Measurements from ENCODE around the gene NT5C2.
A peak's percentile ranks its signal among the peaks of the same experiment; 100 is the strongest.
"Not testable (repeated sequence)": the region's sequence is repeated elsewhere in the genome, so short reads cannot be mapped to it uniquely, and the experiment has no call there.

The NT5C2 gene

GRCh38 chr10:103193107-103193819, at the start of gene NT5C2:
TSS of gene NT5C2 (minus strand) at chr10:103193272. CDS start at chr10:103174958, 18,314 bp downstream.
- peak; percentile 0 for DNase-seq

GRCh38 chr10:103241262-103242011, 48.4 kb upstream of the NT5C2 start:
- no peak for DNase-seq

GRCh38 chr10:103238506-103239252, 45.6 kb upstream of the NT5C2 start:
- DNase-seq = no peak

GRCh38 chr10:103235775-103236174, 42.7 kb upstream of the NT5C2 start:
- no peak for DNase-seq

- DNase-seq = no peak
Observed at GRCh38 chr10:103232772-103233488, 39.9 kb upstream of the NT5C2 start.

GRCh38 chr10:103232131-103232673, 39.1 kb upstream of the NT5C2 start:
- DNase-seq = no peak

GRCh38 chr10:103231047-103231551, 38.0 kb upstream of the NT5C2 start:
- no peak for DNase-seq

- DNase-seq = no peak
Observed at GRCh38 chr10:103227416-103227815, 34.3 kb upstream of the NT5C2 start.

- DNase-seq = no peak
Observed at GRCh38 chr10:103225939-103226338, 32.9 kb upstream of the NT5C2 start.

GRCh38 chr10:103224721-103225120, 31.6 kb upstream of the NT5C2 start:
- not testable (repeated sequence) for DNase-seq

GRCh38 chr10:103224133-103224532, 31.1 kb upstream of the NT5C2 start:
- DNase-seq = no peak

GRCh38 chr10:103216362-103216761, 23.3 kb upstream of the NT5C2 start:
- not testable (repeated sequence) for DNase-seq

GRCh38 chr10:103215601-103216000, 22.5 kb upstream of the NT5C2 start:
- no peak for DNase-seq

GRCh38 chr10:103210262-103210661, 17.2 kb upstream of the NT5C2 start:
- not testable (repeated sequence) for DNase-seq

- not testable (repeated sequence) for DNase-seq
Observed at GRCh38 chr10:103207643-103208042, 14.6 kb upstream of the NT5C2 start.

- DNase-seq = no peak
Observed at GRCh38 chr10:103207141-103207540, 14.1 kb upstream of the NT5C2 start.

GRCh38 chr10:103206715-103207114, 13.6 kb upstream of the NT5C2 start:
- DNase-seq = not testable (repeated sequence)

- not testable (repeated sequence) for DNase-seq
Observed at GRCh38 chr10:103205401-103205800, 12.3 kb upstream of the NT5C2 start.

GRCh38 chr10:103204353-103205255, 11.5 kb upstream of the NT5C2 start:
- peak; percentile 23 for DNase-seq

GRCh38 chr10:103203466-103203865, 10.4 kb upstream of the NT5C2 start:
- no peak for DNase-seq

- no peak for DNase-seq
Observed at GRCh38 chr10:103202319-103202718, 9.2 kb upstream of the NT5C2 start.

Measured in NCI-H1417 treated with DMSO at 0.1 percent for 48 hours (cell line).